GM18517 (cell line): Measurements from ENCODE around the gene KLHDC9.
"Not testable (repeated sequence)": the region's sequence is repeated elsewhere in the genome, so short reads cannot be mapped to it uniquely, and the experiment has no call there.

Experiments
- ATAC-seq: cut with Tn5 transposase; IDR thresholded peaks from one replicate; pipeline ENCODE4 v1.9.1; 2021; ENCODE audit warnings: mild to moderate bottlenecking, moderate library complexity; ENCODE audit not compliant: unreplicated experiment

The KLHDC9 gene

GRCh38 chr1:161098210-161099068 is at the start of gene KLHDC9:
Gene KLHDC9 (plus strand): TSS chr1:161098361. CDS start chr1:161098536, 175 bp downstream.
- peak; percentile 68 for ATAC-seq

- ATAC-seq, result no peak
Measured at GRCh38 chr1:161048949-161049722, 49.0 kb upstream of the KLHDC9 start.

- no peak for ATAC-seq
Measured at GRCh38 chr1:161051219-161051618, 46.9 kb upstream of the KLHDC9 start.

- no peak for ATAC-seq
Measured at GRCh38 chr1:161052899-161053298, 45.3 kb upstream of the KLHDC9 start.

GRCh38 chr1:161054232-161054631 is 43.9 kb upstream of the KLHDC9 start:
- no peak for ATAC-seq

GRCh38 chr1:161054805-161055204 is 43.4 kb upstream of the KLHDC9 start:
- no peak for ATAC-seq

GRCh38 chr1:161059293-161059692 is 38.9 kb upstream of the KLHDC9 start:
- no peak for ATAC-seq

- ATAC-seq, result no peak
Measured at GRCh38 chr1:161061419-161061818, 36.7 kb upstream of the KLHDC9 start.

- not testable (repeated sequence) for ATAC-seq
Measured at GRCh38 chr1:161063936-161064335, 34.2 kb upstream of the KLHDC9 start.

- ATAC-seq, result not testable (repeated sequence)
Measured at GRCh38 chr1:161065681-161066080, 32.5 kb upstream of the KLHDC9 start.

- ATAC-seq, result no peak
Measured at GRCh38 chr1:161066694-161067093, 31.5 kb upstream of the KLHDC9 start.

- peak; percentile 46 for ATAC-seq
Measured at GRCh38 chr1:161068306-161069234, 29.6 kb upstream of the KLHDC9 start.

GRCh38 chr1:161069241-161069640 is 28.9 kb upstream of the KLHDC9 start:
- no peak for ATAC-seq

- peak; percentile 83 for ATAC-seq
Measured at GRCh38 chr1:161069731-161070270, 28.4 kb upstream of the KLHDC9 start, which contains the start of gene ARHGAP30. Gene ARHGAP30 (minus strand): TSS chr1:161069891. CDS start chr1:161069624, 267 bp downstream.

GRCh38 chr1:161070761-161071160 is 27.4 kb upstream of the KLHDC9 start:
- no peak for ATAC-seq

- no peak for ATAC-seq
Measured at GRCh38 chr1:161071886-161072371, 26.2 kb upstream of the KLHDC9 start.

- no peak for ATAC-seq
Measured at GRCh38 chr1:161072751-161073449, 25.3 kb upstream of the KLHDC9 start.

- no peak for ATAC-seq
Measured at GRCh38 chr1:161073474-161074121, 24.6 kb upstream of the KLHDC9 start.
